Kidney glomerular epithelial cell (primary cell): ENCODE data around the gene OXTR.
A peak's percentile ranks its signal among the peaks of the same experiment; 100 is the strongest.
"Not testable (repeated sequence)": the region's sequence is repeated elsewhere in the genome, so short reads cannot be mapped to it uniquely, and the experiment has no call there.

Experiments used
- DNase-seq: peaks from one replicate; lab custom pipeline; 2025; lab: John Stamatoyannopoulos, UW

OXTR gene

DNA sequence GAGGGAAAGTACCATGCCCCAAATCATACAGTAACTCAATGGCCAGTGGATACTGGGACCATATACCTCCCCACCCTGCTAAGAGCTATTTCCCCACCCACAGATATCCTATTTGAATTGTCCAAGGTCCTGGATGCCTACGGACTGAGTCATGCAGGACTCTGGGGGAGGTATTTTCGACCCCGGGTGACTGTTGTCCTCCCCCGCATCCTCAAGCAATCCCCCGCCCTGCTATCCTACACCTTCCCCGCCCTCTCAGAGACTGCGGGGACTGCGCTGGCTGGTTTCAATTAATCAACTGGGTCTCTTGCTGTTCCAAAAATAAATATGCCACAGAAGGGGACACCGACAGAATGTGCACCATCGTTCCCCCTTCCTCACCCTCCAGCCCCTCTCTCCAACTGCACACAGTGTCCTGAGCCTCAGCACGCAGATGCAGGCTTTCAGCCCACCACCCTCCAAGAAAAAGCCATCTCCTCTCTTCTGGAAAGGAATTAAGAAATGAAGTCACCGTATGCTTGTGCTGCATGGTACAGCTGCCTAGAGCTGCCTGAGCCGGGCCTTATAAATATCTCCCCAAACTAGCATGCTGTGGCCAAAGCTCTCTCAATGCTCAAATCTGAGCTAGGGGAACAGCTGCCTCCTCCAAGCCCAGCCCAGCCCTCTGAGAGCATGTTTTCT lies 27.7 kb downstream of the OXTR start:
- peak; percentile 81 for DNase-seq

DNA sequence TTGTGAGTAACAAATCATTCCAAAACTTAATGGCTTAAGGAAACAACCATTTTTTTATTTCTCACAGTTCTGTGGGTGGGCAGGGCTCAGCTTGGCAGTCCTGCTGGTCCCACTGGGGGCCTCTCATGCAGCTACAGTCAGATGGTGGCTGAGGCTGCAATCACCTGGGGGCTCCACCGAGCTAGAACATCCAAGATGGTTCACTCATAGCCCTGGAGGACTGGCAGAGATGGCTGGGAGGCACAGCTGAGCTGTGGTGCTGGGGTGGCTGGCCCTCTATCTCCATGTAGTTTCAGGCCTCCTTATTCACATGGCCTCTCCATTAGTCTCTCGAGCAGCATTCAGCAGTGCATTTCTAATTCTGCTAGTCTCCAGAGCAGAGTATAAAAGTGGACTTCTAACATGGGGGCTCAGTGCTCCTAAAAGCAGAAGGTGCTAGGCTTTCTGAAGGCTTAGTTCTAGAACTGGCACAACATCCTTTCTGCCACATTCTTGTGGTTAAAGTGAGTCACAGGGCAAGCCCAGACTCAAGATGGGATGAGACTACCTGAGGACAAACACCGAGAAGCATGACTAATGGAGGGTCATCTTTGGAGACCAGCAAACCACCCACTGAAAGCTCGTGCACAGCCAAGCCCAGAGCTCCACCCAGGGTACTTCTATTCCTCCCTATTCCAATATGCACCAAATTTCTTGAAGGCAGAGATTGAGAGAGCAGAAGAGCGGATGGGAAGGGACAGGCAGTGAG lies 29.5 kb downstream of the OXTR start:
- peak; percentile 88 for DNase-seq

DNA sequence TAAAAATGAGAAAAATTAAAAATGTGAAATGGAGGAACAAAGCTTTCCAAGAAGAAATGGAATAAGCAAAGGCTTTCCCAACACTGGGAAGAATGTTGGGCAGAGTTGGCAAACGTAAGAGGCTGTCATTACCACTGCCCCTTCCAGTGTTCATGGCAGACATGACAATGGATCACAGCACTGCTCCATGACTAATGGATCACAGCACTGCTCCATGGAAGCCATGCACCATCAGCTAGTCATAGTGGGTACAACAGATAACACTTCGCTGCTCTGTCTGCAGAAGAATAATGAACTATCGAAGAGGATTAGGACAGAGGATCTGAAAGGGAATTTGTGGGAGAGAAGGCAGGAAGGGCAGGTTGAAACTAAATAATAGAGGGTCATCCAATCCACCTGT lies 30.8 kb downstream of the OXTR start:
- DNase-seq, result no peak

DNA sequence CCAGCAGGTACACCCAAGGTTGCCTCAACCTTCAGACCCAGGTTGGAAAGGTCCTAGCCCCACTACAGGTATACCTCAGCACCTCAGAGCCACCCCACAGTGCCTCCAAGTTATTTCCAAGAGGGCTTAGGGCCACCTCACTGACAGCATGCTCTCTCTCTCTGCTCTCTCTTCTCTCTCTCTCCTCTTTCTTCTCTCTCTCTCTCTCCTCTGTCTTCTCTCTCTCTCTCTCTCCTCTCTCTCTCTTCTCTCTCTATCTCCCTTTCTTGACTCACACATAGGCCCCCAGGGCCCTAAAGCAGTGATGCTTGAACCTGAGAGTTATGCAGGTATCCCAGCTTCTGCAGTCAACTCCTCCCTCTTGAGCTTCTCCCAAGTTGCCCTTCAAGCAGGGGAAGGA lies 31.6 kb downstream of the OXTR start:
- no peak for DNase-seq

DNA sequence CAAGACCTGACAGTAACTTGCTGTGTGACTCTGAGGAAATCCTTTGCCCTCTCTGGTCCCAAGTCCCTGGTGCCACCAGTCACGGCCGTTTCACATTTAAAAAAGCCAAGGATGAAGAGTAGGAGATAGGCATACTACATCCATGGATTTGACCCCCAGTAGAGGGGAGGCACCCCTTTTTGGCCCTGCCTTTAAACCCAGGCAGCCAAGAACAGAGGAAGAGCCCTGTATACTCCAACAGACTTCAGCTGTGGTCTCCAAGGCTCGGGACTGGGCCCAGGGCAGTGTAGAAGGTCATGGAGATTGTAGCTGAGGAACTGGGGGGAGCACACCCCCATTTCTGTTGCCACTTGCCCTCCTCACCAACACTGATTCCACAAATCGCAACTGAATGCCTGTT lies 32.1 kb downstream of the OXTR start:
- DNase-seq, result no peak

DNA sequence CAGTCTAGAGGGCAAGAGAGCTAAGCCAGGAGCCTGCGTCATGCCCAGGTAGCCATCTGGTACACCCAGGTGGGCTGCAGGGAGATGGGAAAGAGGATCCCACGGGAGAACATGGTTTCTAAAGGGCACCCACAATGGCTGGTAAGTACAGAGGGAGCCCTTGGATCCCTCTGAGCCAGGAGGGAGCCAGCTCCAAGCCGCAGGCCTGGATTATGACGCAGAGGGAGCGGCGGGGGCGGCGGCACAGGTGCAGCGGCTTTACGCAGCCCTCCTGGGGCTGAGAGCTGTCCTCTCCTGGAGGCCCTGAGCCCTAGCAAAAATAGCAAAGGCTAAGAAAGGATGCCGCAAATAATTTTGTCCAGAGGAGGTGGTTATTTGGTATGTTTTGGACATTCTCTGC lies 33.0 kb downstream of the OXTR start:
- no peak for DNase-seq

DNA sequence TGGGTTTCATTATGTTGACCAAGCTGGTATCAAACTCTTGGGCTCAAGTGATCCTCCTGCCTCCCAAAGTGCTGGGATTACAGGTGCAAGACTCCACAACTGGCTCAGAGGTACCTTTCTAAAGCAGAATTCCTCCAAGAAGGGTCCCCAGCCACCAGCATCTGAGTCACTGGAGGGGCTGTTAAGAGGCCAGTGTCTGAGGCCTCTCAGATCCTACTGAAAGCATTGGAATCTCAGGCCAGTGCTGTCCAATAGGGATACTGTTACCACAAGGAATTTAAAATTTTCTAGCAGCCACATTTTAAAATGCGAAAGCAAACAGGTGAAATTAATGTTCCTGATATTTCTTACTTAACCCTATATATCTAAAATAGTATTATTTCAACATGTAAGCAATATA lies 34.5 kb downstream of the OXTR start:
- DNase-seq, result no peak

DNA sequence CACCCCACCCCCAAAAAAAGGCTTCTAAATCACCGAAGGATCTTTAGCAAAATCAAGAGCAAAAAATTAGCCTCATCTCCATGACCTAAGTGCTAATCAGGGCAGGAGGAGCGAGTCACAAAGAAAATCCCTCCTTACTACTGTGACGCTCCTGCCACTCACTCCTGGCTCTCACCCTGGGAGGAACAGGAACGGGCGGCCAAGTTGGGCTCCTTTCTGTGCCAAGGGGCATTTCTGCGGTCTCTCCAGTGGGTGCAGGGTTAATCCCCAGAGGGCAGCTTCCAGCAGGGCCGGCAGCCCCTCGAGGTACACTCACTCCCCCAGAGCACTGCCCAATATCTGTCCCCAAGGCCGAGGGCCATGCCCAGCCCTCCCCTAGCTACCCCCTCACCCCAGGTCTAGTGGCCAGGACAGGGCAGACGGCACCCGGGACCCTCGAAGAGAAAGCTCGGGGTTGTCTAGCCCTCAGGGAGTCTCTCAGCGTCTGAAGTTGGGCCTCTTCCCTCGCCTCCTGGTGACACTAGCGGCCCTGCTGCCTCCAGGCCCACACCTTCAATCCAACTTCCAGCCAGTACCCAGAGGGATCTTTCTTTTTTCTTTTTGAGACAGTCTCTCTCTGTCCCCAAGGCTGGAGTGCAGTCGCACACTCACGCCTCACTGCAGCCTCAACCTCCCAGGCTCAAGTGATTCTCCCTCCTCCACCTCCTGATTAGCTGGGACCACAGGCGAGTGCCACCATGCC lies 35.1 kb downstream of the OXTR start:
- no peak for DNase-seq

DNA sequence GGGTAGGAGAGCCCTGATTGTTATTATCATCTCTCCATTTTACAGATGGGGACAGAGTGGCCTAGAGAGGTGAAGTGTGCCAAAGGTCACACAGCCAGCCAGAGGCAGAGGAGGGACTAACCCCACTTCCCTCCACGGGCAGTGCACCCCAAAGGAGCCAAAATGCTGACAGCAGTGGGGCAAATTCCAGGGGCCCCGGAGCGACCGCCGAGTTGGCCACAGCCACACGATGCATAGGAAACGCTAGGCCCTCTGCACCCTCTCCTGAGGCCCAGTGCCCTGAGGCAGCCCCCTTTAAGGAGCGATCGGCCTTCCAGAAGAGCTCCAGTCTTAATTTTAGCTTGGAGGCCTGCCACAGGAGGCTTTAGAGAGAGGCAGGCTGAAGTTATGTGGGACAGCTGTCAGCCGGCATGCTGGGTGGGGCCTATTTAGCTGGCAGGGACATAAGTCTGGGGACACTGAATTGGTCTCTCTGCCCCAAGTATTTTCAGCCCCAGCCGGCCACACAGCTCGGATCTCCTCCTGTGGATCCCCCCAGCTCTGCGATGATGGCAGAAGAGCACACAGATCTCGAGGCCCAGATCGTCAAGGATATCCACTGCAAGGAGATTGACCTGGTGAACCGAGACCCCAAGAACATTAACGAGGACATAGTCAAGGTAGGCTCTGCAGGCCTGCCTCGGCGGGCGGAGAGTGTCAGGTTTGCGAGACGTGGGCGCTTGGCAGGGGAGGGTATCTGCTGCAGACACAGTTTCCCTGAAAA lies 35.9 kb downstream of the OXTR start, which contains the start of gene CAV3:
Gene CAV3 (plus strand): TSS at position 471 of the 763 bp plus-strand sequence. CDS start 75 bp downstream, at position 546.
- DNase-seq, result no peak

DNA sequence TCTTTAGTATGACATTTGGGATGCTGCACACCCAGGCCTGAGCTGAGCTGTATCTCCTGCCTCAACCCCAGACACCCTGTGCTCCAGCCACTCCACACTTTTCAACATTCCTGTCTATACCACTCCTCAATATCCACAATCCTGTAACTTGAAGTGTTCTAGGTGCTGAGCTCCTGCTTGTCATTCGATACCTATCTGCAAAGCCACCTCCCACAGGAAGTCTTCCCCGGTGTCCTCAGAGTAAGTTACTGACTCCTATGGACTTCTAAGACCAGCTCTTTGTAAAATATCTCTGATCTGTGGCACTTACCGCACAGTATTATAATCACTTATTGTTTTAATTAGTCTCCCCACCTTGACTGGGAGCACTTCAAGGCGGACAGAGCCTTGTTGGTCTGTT lies 37.0 kb downstream of the OXTR start:
- DNase-seq, result no peak

DNA sequence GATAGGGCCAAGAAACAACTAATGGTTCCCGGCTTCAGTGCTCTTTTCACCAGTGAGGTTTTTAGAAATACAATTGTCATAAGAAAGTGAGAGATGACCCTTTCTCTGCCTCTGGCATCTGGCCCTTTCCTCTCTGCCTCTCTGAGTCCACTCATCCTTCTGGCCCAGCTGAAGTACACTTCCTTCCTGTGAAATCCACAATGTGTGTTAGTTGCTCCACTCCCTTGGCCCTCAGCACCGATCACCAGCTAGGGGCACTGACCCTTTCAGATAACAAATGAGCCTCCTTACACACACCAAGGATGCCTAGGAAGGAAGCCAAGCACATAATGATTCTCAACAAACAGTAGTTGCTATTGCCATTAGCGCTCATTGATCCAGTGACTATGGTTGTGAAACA lies 38.8 kb downstream of the OXTR start:
- peak; percentile 27 for DNase-seq

DNA sequence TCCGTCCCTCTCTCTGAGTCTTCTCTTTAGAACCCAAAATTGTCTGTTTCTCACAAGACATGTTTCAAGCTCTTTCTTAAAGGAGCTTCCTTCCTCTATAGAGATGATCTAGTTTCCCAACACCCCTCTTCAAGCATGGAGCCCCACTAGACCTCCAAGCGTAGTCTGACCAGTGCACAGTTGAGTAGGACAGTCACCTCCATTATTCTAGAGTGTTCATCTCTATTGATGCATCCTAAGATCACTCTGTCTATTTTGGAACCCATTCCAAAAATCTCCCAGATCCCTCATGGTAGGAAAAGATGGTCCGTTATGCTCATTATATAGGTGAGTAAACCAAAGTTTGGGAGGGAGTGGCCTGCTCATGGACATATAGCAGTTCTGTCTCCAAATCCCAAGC lies 39.9 kb downstream of the OXTR start:
- DNase-seq, result no peak

DNA sequence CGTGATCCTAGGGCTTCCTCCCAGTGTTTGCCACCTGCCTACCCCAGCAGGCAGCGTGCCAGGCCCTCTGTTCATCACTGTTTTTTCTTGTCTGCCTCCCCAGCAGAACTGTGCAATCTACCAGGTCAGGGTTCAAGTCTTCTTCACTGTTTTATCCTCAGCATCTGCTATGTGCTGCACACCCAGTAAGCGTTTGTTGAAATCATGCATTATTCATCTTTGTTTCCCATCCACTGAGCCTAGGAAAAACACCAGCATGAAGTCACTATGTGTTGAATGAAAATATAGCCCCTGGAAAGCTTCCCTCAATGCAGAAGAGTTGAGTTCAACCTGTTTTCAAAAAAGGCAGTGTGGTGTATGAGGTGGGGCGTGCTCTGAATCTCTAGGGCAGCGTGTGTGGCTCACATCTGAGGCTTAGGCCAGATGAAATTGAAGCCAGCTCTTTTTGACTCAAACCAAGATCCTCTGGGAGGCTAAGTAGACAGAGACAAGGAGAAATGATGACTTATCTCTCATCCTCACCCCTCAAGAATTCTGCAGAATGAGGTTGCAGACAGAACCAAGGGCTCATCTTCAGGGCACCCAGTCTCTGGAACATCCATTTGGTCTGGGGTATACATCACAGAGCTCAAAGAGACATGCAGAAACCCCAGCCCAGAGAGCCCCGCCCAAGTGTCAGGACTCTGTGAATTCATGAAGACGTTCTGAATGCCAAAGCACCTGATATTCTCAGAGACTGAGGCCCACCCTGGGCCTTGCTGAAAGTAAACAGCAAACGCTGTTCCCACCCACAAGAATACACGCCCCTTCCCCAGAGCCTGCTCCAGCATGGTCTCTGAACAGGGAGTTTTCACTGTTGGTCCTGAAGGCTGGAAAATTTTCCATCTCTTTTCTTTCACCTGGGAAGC lies 41.6 kb downstream of the OXTR start:
- DNase-seq, result no peak

DNA sequence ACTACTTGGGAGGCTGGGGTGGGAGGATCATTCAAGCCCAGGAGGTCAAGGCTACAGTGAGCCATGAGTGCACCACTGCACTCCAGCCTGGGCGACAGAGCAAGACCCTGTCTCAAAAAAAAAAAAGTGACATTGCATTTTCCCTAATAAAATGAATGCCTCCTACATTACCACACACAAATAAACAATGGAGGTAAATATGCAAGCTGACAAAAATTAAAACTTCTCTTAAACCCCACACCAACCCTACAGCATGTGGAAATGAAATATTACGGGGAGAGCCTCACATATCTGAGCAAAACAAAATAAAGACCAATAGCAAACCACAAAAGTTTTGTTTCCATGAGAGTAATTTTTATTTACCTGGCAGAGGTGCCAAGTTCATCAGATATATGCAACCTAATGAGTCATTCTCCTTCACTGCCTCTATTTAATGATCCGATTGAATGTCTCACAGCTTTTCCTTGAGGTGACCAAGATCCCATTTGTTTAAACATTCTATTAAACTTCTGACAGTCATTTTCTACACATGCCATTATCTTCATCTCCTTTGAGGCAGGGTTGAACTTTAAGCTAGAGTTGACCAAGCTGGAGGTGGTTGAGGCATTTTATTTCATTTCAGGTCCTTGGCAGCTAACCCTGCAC lies 45.2 kb downstream of the OXTR start:
- DNase-seq, result peak; percentile 82

DNA sequence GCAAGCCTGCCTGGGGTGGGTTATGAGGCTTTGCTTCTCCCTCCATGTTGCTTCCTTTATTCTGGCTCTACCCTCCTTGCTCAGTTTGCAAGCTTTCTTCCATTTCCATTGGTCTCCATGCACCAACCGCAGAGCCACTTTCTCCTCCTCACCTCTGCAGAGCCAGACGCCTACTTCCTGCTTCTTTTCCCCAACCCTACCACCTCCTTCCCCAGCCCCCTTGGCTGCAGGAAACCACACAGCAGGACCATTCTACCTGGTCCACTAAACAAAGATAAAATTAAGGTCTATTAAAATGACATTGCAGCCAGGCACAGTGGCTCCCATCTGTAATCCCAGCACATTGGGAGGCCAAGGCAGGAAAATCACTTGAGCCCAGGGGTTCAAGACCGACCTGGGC lies 45.8 kb downstream of the OXTR start:
- DNase-seq, result no peak

DNA sequence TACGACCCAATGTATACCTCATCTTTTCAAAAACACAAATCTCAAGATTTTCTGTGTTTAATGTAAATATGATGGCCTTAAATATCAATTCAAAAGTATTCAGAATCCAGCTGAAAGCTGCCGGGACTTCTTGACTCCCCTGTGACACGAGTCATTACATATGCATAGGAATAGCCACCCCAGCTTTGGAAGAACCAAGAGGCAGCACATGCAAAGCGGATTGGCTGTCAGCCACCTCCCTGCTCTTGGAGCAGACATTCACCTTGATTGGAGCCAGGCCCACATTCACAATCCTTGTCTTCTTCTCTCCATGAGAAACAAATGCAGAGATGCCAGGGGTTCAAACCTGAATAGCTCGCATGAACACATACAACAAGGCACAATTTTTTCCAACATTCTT lies 46.6 kb downstream of the OXTR start:
- no peak for DNase-seq

DNA sequence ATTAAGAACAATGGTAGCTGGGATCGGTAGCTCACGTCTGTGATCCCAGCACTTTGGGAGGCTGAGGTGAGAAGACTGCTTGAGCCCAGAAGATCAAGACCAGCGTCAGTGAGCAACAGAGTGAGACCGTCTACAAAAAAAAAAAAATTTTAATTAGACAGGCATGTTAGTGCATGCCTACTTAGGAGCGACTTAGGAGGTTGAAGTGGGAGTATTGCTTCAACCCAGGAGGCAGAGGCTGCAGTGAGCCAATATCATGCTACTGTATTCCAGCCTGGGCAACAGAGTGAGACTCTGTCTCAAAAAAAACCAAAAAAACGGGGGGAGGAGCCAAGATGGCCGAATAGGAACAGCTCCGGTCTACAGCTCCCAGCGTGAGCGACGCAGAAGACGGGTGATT lies 53.7 kb downstream of the OXTR start:
- not testable (repeated sequence) for DNase-seq

DNA sequence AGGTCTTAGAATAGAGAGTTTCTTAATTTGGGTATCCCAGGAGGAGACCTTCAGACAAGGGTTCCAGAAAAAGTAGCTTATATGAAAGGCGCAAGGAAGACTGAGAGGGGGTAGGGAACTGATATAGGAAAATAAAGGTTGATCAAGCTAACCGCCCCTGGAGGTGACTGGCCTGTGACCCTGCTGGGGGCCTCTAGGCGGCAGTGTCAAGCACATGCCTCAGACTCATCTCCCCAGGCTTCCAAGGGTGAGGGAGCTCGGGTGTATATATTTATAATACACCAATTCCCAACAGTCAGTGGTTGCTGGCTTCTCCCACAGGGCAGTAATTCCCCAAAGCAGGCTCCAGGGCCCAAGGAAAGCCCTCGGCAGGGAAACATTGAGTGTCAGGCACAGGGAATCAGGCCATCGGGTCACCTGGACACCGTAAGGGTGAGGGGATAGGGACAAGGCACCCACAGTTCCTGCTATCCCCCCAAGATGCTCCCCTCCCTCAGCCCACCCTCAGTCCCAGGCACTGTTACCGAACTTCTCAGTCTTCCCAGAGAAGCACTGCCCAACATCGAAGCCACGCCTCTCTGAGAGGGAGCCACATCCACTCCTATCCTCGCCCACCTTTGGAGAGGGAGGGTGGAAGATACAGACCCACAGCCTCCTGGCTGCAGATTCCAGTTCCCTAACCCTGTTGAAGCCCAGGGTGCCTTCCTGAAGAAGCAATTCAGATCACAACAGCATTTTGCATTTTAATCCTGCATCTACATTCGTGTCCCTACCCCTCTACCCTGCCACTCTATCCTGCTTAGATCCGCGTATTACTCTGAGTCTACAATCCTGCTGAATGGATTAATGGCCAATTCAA lies 55.3 kb downstream of the OXTR start:
- DNase-seq, result no peak

DNA sequence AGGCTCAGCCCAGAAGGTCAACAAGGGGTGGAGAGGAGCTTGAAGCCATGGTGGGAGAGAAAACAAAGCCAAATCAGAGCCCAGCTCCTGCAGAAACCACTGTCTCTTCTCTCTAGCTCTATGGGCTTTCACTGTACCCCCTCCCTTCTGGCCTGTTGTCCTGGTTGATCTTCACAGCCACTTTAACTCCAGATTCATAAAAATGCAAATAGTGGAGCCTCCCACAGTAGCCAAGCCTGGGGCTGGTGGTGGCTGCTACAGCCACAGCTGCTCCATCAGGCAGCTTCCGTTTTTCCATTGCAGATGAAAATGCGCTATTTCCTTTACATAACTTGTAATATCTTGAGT lies 56.5 kb downstream of the OXTR start:
- DNase-seq, result no peak
